H1 (cell line): Measurements from ENCODE around the gene CNGA1.
"Not testable (repeated sequence)": the region's sequence is repeated elsewhere in the genome, so short reads cannot be mapped to it uniquely, and the experiment has no call there.

Source experiments
- CHD1 ChIP-seq: IDR thresholded peaks from 2 replicates; pipeline ENCODE4 v1.6.1; 2012; ENCODE audit warnings: low read depth, low read length, improper control_type of control experiment
- CTCF ChIP-seq, 3 experiments: IDR thresholded peaks; 1 replicate in 2 of 3; 2 replicates in 1 of 3; pipeline versions ENCODE4 v1.5.1 to v1.6.1; 2011; ENCODE audit warnings: low read length in 3 of 3, mild to moderate bottlenecking in 3 of 3, inconsistent platforms in 2 of 3, low read depth in 1 of 3, moderate library complexity in 1 of 3; ENCODE audit not compliant: insufficient read depth in 1 of 3; ENCODE audit errors: control extremely low read depth in 1 of 3
- YY1 ChIP-seq: IDR thresholded peaks from 2 replicates; pipeline ENCODE4 v1.6.1; 2011; ENCODE audit warnings: low read depth, mild to moderate bottlenecking, low read length

GRCh38 chr4:47917163-47917562 is 99.3 kb downstream of the CNGA1 start:
- TF ChIP-seq YY1; CTCF (IDR thresholded peaks at IDR 0.05; ENCODE audit: control extremely low read depth in 1 of 3, insufficient read depth in 1 of 3, low read depth in 1 of 3, low read length in 3 of 3); CHD1: not testable (repeated sequence)
